HG02870 (cell line): ENCODE measurements around the gene DUSP9.

Experiments used
- ATAC-seq: cut with Tn5 transposase; IDR thresholded peaks from one replicate; pipeline ENCODE4 v1.9.1; 2021; ENCODE audit warnings: mild to moderate bottlenecking, moderate library complexity; ENCODE audit not compliant: unreplicated experiment

Gene DUSP9

GRCh38 chrX:153635788-153636668 is 11.0 kb upstream of the DUSP9 start:
- no peak for ATAC-seq

GRCh38 chrX:153636716-153637115 is 10.3 kb upstream of the DUSP9 start:
- ATAC-seq, result no peak

DNA sequence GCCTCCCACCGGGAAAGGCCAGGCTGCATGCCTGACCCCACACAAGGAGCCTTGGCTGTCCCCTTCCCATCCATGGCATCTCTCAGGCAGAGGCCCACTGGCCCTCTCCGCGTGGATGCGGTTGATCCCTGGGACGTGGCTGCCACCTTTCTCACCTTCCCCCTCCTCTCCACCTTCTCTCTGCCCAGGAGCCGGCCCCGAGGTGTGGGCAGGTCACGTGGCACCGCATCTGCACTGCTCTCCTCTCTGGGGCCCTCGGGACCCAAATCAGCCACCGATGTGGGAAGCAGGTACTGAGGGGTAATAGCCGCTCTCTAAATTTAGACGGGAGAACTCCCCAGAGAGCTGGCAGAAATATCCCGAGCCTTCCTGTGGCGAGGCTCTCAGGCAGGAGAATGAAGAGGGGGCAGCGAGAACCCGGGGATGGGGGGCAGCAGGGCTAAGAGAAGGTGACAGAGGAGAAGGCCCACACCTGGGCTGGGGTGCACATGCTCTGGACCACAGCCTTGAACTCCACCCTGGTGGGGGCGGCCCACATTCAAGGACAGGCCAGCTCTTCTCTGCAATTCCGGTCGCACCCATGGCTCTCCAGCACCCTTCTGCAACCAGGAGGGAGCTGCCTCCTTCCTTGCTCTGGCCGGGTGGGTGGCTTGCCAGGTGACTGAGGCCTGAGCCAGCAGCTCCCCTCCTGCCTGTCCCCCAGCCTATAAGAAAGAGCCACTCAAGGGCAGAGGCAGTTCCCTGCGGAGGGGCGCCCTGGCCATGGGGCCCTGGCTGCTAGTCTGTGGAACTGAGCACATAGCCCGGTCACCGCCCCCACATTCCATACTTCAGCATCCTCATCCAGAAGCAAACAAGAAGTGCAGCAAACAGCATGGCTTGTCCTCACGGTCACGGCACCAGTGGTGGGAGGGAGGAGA is 9.6 kb upstream of the DUSP9 start:
- ATAC-seq, result no peak

GRCh38 chrX:153638041-153638371 is 9.0 kb upstream of the DUSP9 start:
- ATAC-seq, result no peak

DNA sequence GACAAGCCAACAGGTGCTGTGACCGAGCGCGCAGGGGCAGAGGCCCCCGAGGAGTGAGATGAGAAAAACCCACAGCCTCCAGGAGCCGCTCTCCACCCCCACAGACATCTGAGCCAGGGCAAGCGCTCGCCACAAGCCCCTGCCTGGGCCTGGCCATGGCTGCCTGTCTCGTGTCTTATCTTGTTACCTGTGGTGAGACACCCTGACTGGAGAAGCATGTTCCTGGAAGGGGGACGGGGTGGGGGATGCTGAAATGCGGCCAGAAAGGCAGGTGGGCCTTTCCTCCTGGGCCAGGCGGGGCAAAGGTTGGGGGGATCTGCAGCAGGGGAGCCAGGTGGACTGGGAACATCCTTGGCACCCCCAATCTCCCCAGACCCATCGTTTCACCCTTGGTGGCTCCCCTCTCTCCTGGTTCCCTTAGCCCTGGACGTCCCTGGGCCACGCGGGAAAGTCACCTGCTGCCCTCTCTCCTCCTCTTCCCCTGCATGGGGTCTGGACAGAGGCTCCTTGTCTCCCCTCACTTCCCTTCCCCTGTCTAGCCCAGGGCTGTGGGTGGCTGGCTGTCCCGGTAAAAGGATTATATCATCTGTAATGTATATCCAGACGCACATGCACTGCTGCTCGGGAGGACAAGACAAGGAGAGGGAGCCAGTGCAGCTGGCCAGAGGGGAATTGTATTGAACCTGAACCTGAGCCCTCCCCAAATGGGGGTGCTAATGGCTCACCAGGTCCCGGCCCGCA is 8.4 kb upstream of the DUSP9 start:
- no peak for ATAC-seq

GRCh38 chrX:153639177-153640044 is 7.6 kb upstream of the DUSP9 start:
- no peak for ATAC-seq

DNA sequence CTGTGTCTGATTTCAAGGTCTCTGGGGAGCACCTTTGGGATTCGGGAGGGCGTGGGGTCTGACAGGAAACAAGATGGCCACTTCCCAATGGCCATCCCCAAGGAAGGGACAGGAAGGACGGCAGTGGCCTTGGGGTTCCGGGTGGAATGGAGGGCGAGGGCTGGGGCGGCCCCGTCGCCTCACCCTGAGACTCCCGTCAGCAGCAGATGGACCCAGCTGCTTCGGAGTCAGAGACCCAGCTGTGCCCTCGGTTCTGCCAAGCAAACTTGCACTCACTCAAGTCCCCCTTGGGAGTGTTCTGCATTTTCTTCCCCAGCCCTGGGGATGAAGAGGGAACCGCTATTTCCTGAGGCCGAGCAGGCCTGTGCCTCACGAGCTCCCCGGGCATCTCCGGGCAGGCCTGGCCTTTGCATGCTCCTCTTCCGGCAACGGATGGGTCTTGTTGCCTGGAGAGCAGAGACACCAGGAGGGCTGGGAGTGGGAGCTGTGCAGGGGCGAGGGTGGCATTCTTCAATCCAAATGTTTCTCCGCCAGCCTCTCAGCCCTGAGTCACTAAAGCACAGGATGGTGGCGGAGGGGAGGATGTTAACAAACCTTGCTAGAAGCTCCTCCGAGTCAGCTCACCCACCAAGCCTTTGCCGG is 6.8 kb upstream of the DUSP9 start:
- ATAC-seq, result no peak

DNA sequence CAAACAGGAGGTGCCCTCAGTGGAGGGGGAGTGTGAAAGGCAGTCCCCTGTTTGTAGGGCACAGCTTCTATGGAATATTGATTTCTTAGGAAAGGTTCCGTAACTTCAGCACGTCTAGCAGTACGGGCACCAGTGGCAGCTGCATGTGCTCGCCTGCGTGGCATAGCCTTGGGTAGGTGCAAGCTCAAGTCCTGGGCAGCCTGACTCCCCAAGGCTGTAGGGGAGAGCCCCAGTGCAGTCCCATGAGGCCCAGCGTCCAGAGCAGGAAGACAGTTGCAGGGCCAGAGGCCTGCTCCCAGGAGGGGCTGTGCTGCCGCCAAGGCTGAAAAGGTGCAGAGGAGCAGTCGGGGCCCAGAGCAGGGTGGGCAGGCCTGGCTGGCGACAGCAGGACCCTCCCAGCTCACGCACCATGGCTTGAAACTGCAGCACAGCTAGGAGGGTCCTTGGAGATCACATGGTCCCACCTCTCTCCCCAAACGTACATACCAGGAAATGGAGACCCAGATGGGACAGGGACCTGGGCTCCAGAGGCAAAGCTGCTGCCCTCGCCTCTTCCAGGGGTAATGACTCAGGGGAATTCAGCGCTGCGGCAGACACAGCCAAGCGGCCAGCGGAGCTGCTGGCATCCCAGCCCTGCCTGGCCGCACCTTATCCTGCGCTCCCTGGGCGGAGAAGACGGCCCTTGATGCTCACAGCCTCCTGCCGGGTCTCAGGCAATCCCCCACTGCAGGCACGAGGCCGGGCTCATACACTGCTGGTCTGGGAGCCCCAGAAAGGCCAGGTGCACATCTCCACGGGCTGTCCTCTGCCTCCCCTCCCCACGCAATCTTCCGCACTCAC is 6.0 kb upstream of the DUSP9 start:
- no peak for ATAC-seq

DNA sequence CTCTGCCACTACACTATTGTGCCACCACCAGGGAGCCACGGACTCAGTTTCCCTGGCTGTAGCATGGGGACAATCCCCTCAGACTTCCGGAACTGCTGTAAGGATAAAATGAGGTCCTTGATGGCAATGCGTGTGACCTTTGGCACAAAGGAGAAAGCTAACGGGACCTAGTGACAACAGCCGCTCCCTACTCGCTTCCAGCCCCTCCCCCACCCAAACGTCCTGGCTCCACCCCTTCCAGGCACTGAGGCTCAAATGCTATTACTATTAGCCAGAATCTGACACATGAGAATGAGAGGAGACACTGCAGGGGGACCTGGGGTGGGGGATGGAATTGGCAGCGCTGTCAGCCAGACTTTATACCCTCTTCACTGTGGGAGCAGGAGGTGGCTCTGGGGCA is 5.4 kb upstream of the DUSP9 start:
- ATAC-seq, result no peak

DNA sequence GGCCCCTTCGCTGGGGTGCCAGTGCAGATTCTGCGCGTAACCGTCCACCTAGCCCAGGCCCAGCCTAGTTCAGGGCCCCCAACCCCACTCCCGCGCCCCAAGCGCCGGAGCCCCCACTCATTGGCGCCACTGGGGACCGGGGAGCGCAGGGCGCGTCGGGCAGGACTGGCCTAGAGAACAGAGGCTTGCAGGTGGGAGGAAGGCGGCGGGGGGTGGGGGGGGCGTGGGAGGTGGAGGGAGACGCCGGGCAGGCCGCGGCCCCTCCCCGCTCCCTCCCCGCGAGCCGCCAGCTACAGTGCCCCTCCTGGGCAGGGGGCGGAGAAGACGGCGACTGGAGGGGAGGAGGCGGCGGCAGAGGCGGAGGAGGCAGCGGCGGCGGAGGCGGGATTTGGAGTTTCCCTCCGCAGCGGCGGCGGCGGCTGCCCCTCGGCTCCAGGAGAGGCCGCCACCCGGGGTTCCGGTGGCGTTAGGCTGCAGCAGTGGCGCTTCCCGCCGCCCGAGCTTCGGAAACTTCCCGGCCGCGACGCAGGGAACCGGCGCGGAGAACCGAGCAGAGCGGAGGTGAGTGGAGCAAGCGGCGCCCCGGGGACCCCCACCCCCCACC is 4.8 kb upstream of the DUSP9 start:
- no peak for ATAC-seq

DNA sequence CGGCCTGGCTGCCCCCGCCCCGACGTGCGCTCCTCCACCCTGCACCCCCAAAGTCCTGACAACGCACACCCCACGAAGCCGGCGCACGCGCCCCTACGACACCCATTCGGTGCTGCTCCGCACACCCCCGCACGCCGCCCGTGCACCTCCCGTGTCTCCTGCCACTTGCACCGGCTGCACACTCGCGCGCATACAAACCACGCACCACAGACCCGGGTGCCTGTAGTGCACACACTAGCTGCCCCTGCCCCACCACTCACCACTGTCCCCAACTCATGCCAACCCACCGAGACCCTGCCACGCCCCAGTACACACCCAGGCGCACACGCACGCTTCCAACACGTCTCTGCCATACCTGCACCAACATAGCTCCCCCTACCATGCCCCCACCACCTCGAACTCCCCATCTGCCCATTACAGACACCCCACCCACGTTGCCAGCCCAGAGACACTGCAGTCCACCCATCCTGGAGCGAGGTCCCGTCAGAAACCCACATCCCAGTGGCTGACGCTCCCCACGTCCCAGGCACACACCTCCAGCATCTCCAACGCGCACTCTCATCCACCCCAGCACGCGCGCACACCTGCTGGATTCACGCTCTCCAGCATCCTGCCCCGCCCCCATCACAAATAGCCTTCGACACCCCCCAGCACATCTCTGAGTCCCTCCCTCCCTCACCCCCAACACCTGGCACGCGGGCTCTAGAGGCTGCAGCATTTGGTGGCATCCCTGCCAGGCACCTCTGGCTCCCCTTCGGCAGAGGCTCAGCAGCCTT is 4.2 kb upstream of the DUSP9 start:
- ATAC-seq, result no peak

DNA sequence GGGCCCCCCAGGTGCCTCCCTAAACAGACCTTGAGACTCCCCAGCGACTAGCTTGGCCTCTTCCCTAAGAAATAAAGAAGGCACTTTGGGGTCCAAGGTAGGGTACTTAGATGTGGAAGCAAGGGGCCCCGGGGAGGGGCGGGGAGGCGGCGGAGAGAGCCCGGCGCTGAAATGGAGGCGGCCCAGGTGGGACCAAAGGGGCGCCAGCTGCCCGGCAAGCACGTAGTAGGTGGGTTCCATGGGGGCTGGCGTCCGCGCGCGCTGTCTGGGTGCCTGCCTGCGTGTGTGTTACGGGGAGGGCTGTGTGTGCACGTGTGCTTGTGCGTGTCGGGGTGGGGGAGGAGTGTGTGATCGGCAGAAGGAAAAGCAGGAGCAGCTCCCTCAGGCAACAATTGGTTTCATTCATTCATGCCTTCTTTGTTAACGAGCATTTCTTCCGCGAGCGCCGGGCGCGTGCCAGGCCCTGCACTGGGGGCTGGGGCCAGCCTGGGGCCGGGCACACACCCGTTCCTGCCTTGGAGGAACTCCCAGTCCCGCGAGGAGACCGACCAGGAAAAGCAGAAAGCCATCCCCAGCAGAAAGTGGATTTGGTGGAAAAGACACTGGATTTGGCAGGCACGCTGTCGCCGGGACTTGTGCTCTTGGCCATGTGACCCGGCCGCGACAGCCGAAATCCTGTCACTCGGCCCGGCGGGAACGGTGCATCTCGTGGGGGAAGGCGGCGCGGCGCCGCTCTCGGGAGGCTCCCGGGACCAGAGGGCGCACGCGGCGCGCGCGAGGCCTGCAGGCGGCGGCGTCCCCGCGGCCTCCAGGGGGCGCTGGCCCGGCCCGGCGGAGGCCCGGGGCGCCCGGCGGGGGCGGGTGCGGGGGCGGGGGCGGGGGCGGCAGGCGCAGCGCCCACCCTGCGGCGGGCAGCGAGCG is 3.3 kb upstream of the DUSP9 start:
- ATAC-seq, result no peak

DNA sequence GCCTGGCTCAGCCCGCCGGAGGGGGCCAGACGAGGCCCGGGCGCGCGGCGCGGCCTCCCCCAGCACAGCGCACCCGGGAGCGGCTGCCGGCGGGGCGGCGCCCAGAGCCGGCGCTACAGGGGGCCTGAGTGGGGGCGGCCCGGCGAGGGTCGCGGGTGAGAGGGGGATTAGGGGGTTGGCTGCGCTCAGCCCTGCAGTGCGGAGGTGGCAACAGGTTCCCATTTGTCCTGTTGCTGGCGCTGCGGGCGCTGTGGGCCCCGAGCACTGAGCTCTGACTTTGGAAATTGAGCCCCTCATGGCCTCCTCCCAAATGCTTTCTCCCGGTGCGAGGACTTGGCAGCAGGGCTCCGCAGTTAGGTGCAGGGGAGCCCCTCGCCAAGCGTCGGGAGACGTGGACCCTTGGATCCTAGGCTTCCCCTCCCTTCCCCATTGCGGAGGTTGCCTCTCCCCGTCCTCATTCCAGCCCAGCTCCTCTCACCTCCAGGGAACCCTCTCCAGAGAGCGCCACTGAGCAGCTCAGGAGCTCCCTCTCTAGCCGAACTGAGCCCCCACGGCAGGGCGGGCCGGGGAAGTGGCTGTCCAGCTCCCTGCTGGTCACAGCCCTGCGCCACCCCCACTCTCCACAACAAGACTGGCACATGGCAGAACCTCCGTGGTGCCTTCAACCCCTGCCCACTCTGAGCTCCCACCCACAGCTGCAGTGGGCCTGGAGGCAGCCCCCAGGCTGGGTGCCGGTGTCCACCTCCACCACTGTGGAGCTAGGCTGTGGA is 2.5 kb upstream of the DUSP9 start:
- ATAC-seq, result no peak

- no peak for ATAC-seq
Measured at GRCh38 chrX:153645151-153645550, 1.9 kb upstream of the DUSP9 start.

DNA sequence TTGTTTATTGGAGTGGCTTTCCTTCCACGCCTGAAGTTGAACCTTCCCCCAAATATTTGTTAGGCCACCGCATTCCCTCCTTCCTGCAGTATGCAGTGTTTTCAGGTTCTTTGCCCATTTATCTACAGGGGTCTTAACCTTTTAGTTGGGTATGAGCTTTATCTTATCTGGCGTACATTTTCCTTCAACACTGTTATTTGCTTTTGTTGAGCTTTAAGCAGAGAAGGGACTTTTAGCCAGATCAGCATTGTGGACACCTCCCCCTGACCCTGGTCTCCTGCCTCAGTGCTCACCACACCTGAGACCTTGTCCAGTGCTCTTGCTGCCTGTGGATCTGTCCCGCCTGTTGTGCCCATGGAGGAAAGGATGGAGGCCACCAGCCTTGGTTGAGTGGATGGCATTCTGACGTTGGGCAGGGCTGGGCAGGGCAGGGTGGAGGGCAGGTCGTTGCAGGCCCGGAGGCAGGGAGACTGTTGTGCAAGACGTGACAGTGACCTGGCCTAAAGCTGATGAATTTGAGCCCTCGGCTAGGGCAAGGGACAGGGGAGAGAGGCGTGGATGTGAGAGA is 998 bp upstream of the DUSP9 start:
- no peak for ATAC-seq
